GM23338 (cell line): ENCODE measurements around the gene SYK. TPM values are rescaled to one million over a fixed set of nuclear protein-coding genes. Genes with fewer than 3 reads are reported as not detected.

Source experiments
- ATAC-seq: fragments of 200-7000 bp; cut with Tn5 transposase; 3 replicates; pipeline ENCODE4 v1.9.1; 2020
- DNase-seq: peaks from one replicate; pipeline ENCODE4 v3.0.0-alpha.2; 2015; ENCODE audit warnings: low spot score
- H2AFZ ChIP-seq: fragments of 200-600 bp; sonication (generic); 2 replicates; pipeline ENCODE4 v1.8.0; 2016; ENCODE audit warnings: antibody characterized with exemption, mild to moderate bottlenecking, moderate library complexity
- H3F3A ChIP-seq: fragments of 200-600 bp; sonication (generic); replicated peaks from 2 replicates; pipeline ENCODE4 v1.8.0; 2017; ENCODE audit warnings: antibody characterized with exemption, mixed run types, low read depth
- H3K27ac ChIP-seq: fragments of 200-600 bp; sonication (generic); 2 replicates; pipeline ENCODE4 v1.6.1; 2016; ENCODE audit warnings: low read depth
- H3K27me3 ChIP-seq: fragments of 200-600 bp; sonication (generic); 2 replicates; pipeline ENCODE4 v1.8.0; 2016; ENCODE audit warnings: mild to moderate bottlenecking, mixed run types, moderate library complexity; ENCODE audit not compliant: insufficient read depth
- H3K36me3 ChIP-seq: fragments of 200-600 bp; sonication (generic); 2 replicates; pipeline ENCODE4 v1.8.0; 2016; ENCODE audit warnings: mild to moderate bottlenecking; ENCODE audit not compliant: insufficient read depth
- H3K4me1 ChIP-seq: fragments of 200-600 bp; sonication (generic); 2 replicates; pipeline ENCODE4 v1.8.0; 2016; ENCODE audit warnings: mild to moderate bottlenecking, moderate library complexity; ENCODE audit not compliant: insufficient read depth
- H3K4me2 ChIP-seq: fragments of 200-600 bp; sonication (generic); 2 replicates; pipeline ENCODE4 v1.7.1; 2017; ENCODE audit warnings: mixed run types
- H3K4me3 ChIP-seq: fragments of 200-600 bp; sonication (generic); 2 replicates; pipeline ENCODE4 v1.6.1; 2016; ENCODE audit warnings: mixed run types
- H3K79me2 ChIP-seq: fragments of 200-600 bp; sonication (generic); replicated peaks from 2 replicates; pipeline ENCODE4 v1.8.0; 2017; ENCODE audit warnings: mild to moderate bottlenecking; ENCODE audit not compliant: insufficient read depth
- H3K9me2 ChIP-seq: fragments of 200-600 bp; sonication (generic); 2 replicates; pipeline ENCODE4 v1.8.0; 2017; ENCODE audit not compliant: insufficient read depth
- H4K20me1 ChIP-seq: fragments of 200-600 bp; sonication (generic); replicated peaks from 2 replicates; pipeline ENCODE4 v1.8.0; 2017; ENCODE audit warnings: mild to moderate bottlenecking; ENCODE audit not compliant: insufficient read depth
- H3K27ac Mint-ChIP-seq: 2 replicates; pipeline ENCODE4 v1.8.0; 2020; ENCODE audit warnings: inconsistent platforms, mild to moderate bottlenecking, moderate library complexity, mixed read lengths
- H3K27me3 Mint-ChIP-seq: 3 replicates; pipeline ENCODE4 v1.8.0; 2022; ENCODE audit warnings: low read depth, mild to moderate bottlenecking, moderate library complexity, mixed read lengths, inconsistent platforms; ENCODE audit not compliant: insufficient read depth, poor library complexity
- H3K36me3 Mint-ChIP-seq: 3 replicates; pipeline ENCODE4 v1.8.0; 2021; ENCODE audit warnings: low read depth, mild to moderate bottlenecking, inconsistent platforms, moderate library complexity, mixed read lengths
- H3K4me1 Mint-ChIP-seq: 3 replicates; pipeline ENCODE4 v1.8.0; 2020; ENCODE audit warnings: mild to moderate bottlenecking, inconsistent platforms, mixed read lengths
- H3K4me3 Mint-ChIP-seq: 3 replicates; pipeline ENCODE4 v1.8.0; 2021; ENCODE audit warnings: moderate library complexity, mild to moderate bottlenecking, inconsistent platforms, mixed read lengths
- H3K9me3 Mint-ChIP-seq: 3 replicates; pipeline ENCODE4 v1.8.0; 2020; ENCODE audit warnings: moderate library complexity, mild to moderate bottlenecking, inconsistent platforms, mixed read lengths
- EZH2 ChIP-seq: fragments of 200-600 bp; sonication (generic); IDR thresholded peaks from one replicate; pipeline ENCODE4 v1.8.0; 2017; ENCODE audit warnings: antibody characterized with exemption, mild to moderate bottlenecking, low read depth; ENCODE audit not compliant: unreplicated experiment
- EZH2phosphoT487 ChIP-seq: fragments of 200-600 bp; sonication (generic); IDR thresholded peaks from one replicate; pipeline ENCODE4 v1.8.1; 2018; ENCODE audit warnings: antibody characterized with exemption; ENCODE audit not compliant: unreplicated experiment
- REST ChIP-seq: IDR thresholded peaks from one replicate; pipeline ENCODE4 v1.6.1; 2018; ENCODE audit warnings: antibody characterized with exemption; ENCODE audit not compliant: unreplicated experiment
- polyA plus RNA-seq: library from polyadenylated mRNA; unstranded; fragments of >200 nt; fragmentation: Nextera tagmentation; extraction: Ambion mirVana; gene quantifications from 2 replicates; pipeline ENCODE4 v1.2.1, GENCODE V29; 2016
- total RNA-seq: library from RNA; depleted of rRNA; stranded (reverse); fragments of >200 nt; shearing (Covaris generic); gene quantifications from 2 replicates; pipeline ENCODE4 v1.2.3, GENCODE V29; 2014
- TF ChIP-seq, protein P1 (sequence below), 2 experiments: fragments of 200-600 bp in 1 of 2; sonication (generic) in 1 of 2; conservative IDR thresholded peaks; 2 replicates each; pipeline versions ENCODE4 v1.5.1 to v1.6.1; 2016 to 2017; ENCODE audit warnings: antibody characterized with exemption in 2 of 2, low read depth in 2 of 2, mild to moderate bottlenecking in 2 of 2, moderate library complexity in 1 of 2
- TF ChIP-seq, protein P2 (sequence below): fragments of 250-450 bp; sonication (Bioruptor Pico); IDR thresholded peaks from 2 replicates; pipeline ENCODE4 v1.5.0; 2020; ENCODE audit warnings: mild to moderate bottlenecking, moderate library complexity

Gene SYK
- total and polyA plus RNA-seq, 2 experiments from 2014 or later: 1.5 to 5.8 TPM

DNA sequence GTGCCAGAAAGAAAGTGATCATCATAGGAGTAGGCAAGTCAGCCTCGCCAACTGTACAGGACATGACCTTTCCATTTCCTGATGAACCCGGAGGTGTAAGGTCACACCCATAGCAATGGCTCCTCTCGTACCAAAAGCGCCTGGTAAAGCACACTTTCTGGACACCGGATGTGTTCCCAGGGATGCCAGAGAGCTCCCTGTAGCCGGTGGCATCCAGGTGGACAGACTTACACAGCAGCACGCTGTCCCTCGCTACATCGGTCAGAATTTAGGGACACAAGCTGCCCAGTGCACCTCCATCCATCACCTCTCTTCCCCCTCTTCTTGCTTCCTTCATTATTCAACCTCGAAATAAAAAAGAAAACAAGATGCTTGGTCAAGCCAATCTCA is 105.4 kb downstream of the SYK start:
- H3K4me1 ChIP-seq: no peaks in the 10 kb centered on the region
- no peaks in the 10 kb centered on the region for H3K27me3 ChIP-seq
- no peaks in the 10 kb centered on the region for H4K20me1 ChIP-seq
- ATAC-seq (no peak), DNase-seq (no peak)
- TF ChIP-seq EZH2 (no peak), EZH2phosphoT487 (no peak), REST (no peak)
- TF ChIP-seq, protein P1, sequence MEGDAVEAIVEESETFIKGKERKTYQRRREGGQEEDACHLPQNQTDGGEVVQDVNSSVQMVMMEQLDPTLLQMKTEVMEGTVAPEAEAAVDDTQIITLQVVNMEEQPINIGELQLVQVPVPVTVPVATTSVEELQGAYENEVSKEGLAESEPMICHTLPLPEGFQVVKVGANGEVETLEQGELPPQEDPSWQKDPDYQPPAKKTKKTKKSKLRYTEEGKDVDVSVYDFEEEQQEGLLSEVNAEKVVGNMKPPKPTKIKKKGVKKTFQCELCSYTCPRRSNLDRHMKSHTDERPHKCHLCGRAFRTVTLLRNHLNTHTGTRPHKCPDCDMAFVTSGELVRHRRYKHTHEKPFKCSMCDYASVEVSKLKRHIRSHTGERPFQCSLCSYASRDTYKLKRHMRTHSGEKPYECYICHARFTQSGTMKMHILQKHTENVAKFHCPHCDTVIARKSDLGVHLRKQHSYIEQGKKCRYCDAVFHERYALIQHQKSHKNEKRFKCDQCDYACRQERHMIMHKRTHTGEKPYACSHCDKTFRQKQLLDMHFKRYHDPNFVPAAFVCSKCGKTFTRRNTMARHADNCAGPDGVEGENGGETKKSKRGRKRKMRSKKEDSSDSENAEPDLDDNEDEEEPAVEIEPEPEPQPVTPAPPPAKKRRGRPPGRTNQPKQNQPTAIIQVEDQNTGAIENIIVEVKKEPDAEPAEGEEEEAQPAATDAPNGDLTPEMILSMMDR (conservative IDR thresholded peaks at IDR 0.05; ENCODE audit: low read depth in 2 of 2): no peak
- TF ChIP-seq, protein P2, sequence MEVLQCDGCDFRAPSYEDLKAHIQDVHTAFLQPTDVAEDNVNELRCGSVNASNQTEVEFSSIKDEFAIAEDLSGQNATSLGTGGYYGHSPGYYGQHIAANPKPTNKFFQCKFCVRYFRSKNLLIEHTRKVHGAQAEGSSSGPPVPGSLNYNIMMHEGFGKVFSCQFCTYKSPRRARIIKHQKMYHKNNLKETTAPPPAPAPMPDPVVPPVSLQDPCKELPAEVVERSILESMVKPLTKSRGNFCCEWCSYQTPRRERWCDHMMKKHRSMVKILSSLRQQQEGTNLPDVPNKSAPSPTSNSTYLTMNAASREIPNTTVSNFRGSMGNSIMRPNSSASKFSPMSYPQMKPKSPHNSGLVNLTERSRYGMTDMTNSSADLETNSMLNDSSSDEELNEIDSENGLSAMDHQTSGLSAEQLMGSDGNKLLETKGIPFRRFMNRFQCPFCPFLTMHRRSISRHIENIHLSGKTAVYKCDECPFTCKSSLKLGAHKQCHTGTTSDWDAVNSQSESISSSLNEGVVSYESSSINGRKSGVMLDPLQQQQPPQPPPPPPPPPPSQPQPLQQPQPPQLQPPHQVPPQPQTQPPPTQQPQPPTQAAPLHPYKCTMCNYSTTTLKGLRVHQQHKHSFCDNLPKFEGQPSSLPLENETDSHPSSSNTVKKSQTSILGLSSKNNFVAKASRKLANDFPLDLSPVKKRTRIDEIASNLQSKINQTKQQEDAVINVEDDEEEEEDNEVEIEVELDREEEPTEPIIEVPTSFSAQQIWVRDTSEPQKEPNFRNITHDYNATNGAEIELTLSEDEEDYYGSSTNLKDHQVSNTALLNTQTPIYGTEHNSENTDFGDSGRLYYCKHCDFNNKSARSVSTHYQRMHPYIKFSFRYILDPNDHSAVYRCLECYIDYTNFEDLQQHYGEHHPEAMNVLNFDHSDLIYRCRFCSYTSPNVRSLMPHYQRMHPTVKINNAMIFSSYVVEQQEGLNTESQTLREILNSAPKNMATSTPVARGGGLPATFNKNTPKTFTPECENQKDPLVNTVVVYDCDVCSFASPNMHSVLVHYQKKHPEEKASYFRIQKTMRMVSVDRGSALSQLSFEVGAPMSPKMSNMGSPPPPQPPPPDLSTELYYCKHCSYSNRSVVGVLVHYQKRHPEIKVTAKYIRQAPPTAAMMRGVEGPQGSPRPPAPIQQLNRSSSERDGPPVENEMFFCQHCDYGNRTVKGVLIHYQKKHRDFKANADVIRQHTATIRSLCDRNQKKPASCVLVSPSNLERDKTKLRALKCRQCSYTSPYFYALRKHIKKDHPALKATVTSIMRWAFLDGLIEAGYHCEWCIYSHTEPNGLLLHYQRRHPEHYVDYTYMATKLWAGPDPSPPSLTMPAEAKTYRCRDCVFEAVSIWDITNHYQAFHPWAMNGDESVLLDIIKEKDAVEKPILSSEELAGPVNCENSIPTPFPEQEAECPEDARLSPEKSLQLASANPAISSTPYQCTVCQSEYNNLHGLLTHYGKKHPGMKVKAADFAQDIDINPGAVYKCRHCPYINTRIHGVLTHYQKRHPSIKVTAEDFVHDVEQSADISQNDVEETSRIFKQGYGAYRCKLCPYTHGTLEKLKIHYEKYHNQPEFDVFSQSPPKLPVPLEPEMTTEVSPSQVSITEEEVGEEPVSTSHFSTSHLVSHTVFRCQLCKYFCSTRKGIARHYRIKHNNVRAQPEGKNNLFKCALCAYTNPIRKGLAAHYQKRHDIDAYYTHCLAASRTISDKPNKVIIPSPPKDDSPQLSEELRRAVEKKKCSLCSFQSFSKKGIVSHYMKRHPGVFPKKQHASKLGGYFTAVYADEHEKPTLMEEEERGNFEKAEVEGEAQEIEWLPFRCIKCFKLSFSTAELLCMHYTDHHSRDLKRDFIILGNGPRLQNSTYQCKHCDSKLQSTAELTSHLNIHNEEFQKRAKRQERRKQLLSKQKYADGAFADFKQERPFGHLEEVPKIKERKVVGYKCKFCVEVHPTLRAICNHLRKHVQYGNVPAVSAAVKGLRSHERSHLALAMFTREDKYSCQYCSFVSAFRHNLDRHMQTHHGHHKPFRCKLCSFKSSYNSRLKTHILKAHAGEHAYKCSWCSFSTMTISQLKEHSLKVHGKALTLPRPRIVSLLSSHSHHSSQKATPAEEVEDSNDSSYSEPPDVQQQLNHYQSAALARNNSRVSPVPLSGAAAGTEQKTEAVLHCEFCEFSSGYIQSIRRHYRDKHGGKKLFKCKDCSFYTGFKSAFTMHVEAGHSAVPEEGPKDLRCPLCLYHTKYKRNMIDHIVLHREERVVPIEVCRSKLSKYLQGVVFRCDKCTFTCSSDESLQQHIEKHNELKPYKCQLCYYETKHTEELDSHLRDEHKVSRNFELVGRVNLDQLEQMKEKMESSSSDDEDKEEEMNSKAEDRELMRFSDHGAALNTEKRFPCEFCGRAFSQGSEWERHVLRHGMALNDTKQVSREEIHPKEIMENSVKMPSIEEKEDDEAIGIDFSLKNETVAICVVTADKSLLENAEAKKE (CRISPR knock-in tag): no peak
- H3K27ac ChIP-seq: no peak overlapping the region
- no peaks in the 10 kb centered on the region for H3K4me1 Mint-ChIP-seq
- no peak overlapping the region for H2AFZ ChIP-seq
- peaks cover 1% of the 10 kb centered on the region for H3K27me3 Mint-ChIP-seq
- peaks cover 6% of the 10 kb centered on the region; the same call in 2 of the 3 replicates for H3K36me3 Mint-ChIP-seq
- H3K79me2 ChIP-seq: no peaks in the 10 kb centered on the region
- peaks cover 14% of the 10 kb centered on the region for H3K9me3 Mint-ChIP-seq
- H3K27ac Mint-ChIP-seq: no peak overlapping the region
- no peaks in the 10 kb centered on the region for H3K9me2 ChIP-seq
- H3K4me2 ChIP-seq: no peak overlapping the region
- H3F3A ChIP-seq: no peaks in the 10 kb centered on the region
- no peak overlapping the region for H3K4me3 Mint-ChIP-seq
- no peaks in the 10 kb centered on the region for H3K36me3 ChIP-seq
- H3K4me3 ChIP-seq: no peak overlapping the region
